ENCODE results near the gene PTGER3.
A peak's percentile ranks its signal among the peaks of the same experiment; 100 is the strongest.
"Not testable (repeated sequence)": the region's sequence is repeated elsewhere in the genome, so short reads cannot be mapped to it uniquely, and the experiment has no call there.

The PTGER3 gene

DNA sequence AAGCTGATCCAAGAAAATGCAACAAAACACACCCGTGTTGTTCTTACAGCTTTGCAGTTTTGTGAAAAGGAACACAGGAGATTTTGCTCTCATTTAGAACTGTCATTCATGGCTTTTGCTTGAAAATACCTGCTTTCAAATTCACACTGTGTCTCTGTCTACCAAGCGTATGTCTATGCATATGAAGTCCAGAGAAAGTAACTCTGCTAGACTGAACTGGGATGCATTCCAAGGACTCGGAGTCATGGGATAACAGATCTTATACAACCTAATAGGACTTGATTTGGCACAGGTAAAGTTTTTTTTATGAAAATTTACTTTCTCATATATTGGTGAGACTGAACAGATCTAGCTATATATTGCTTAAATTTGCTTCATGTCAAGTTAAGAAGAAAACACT is 102.4 kb downstream of the PTGER3 start:
- Histone ChIP-seq H3K36me3 (ENCODE audit: insufficient read depth, low read length) (peaks cover 79% of the 10 kb centered on the region), H3K9me3 (ENCODE audit: low read depth, low read length) (peaks cover 3% of the 10 kb centered on the region; the same call in 1 of the 2 replicates), H3K27ac (peak overlapping the region; percentile 96), H3K9ac (ENCODE audit: insufficient read length) (peak overlapping the region; percentile 9), H3K4me3 (peak overlapping the region; percentile 49)
- no peak for DNase-seq (ENCODE audit: low read depth, low spot score)
- TF ChIP-seq EZH2 (IDR thresholded peaks at IDR 0.05) (no peak), POLR2AphosphoS5 (IDR thresholded peaks at IDR 0.05; ENCODE audit: borderline replicate concordance, low read depth, low read length) (no peak), FOXP2 (optimal IDR thresholded peaks at IDR 0.05; ENCODE audit: control extremely low read depth, extremely low read length, insufficient read depth) (no peak)

- no peak for DNase-seq (ENCODE audit: low read depth, low spot score)
- Histone ChIP-seq H3K9me3 (ENCODE audit: low read depth, low read length) (no peaks in the 10 kb centered on the region), H3K36me3 (ENCODE audit: insufficient read depth, low read length) (peaks cover 74% of the 10 kb centered on the region), H3K9ac (ENCODE audit: insufficient read length) (no peak overlapping the region), H3K4me3 (no peak overlapping the region), H3K27ac (no peak overlapping the region)
- TF ChIP-seq EZH2 (IDR thresholded peaks at IDR 0.05): no peak
- TF ChIP-seq POLR2AphosphoS5 (IDR thresholded peaks at IDR 0.05; ENCODE audit: borderline replicate concordance, low read depth, low read length): no peak
- TF ChIP-seq FOXP2 (optimal IDR thresholded peaks at IDR 0.05; ENCODE audit: control extremely low read depth, extremely low read length, insufficient read depth): no peak
These were observed 106.1 kb downstream of the PTGER3 start for GRCh38 chr1:70941563-70941962.

DNA sequence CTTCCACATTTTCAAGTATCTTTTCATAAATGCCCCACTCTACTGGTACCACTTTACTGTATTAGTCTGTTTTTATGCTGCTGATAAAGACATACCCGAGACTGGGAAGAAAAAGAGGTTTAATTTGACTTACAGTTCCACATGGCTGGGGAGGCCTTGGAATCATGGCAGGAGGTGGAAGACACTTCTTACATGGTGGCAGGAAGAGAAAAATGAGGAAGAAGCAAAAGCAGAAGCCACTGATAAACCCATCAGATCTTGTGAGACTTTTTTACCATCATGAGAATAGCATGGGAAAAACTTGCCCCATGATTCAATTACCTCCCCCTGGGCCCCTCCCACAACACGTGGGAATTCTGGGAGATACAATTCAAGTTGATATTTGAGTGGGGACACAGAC is 107.2 kb downstream of the PTGER3 start:
- not testable (repeated sequence) for H3K9ac ChIP-seq (ENCODE audit: insufficient read length); DNase-seq (ENCODE audit: low read depth, low spot score); H3K4me3 ChIP-seq; H3K27ac ChIP-seq; H3K9me3 ChIP-seq (ENCODE audit: low read depth, low read length)
- peaks cover 80% of the 10 kb centered on the region for H3K36me3 ChIP-seq (ENCODE audit: insufficient read depth, low read length)

DNA sequence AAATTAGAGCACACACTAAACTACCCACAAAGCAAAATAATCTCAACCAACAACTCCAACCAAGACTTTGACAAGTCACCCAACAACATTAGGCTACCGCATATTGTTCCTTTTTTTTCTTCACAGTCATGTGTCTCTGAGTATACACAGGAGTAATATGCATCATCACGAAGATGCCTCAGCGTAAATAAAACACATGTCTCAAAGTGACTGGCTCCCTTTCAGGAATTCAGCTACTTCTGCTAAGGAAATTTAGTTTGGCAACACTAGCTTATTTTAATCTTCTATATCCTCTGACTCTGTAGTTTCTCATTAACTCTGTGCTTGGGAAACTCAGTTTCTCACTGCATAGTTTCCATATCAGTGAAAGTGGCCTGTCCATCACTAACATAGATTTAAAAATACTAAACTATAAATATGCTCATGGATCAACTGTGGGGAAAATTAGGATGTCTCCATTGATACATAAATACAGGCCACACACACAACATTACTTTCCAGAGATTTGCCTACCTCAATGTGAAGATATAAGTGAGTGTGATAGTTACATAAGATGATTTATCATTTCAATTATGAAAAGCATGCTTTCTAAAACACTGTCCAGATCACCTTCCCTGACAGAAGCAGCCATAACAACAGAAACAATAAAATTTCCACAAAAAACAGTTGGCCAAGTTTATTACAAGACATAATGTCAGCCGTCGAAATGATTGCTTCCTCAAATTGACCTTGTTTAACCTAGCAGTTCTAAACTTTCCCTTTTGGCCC is 113.2 kb downstream of the PTGER3 start:
- Histone ChIP-seq H3K27ac (no peak overlapping the region), H3K9me3 (ENCODE audit: low read depth, low read length) (peaks cover 5% of the 10 kb centered on the region; the same call in 1 of the 2 replicates), H3K4me3 (no peak overlapping the region), H3K36me3 (ENCODE audit: insufficient read depth, low read length) (peaks cover 55% of the 10 kb centered on the region), H3K9ac (ENCODE audit: insufficient read length) (no peak overlapping the region)
- TF ChIP-seq FOXP2 (optimal IDR thresholded peaks at IDR 0.05; ENCODE audit: control extremely low read depth, extremely low read length, insufficient read depth) (no peak), POLR2AphosphoS5 (IDR thresholded peaks at IDR 0.05; ENCODE audit: borderline replicate concordance, low read depth, low read length) (no peak), EZH2 (IDR thresholded peaks at IDR 0.05) (no peak)
- no peak for DNase-seq (ENCODE audit: low read depth, low spot score)

DNA sequence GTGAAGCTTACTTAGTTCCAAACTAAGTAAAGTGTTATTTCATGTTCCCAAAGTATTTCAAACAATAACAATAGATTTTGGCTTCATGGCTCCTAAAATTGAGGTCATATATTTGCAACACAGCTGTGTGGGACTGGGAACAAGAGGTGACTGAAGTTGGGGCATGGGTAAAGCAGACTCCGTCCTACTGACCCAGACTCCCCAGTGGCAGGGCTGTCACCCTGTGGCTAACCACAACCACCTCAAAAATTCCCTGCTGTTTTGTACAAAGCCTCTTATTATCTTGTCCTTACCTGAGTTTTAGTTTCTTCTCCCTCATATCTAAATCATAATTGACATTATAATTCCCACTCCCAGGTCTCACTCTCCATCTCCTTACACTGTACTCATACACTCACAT is 117.6 kb downstream of the PTGER3 start:
- peaks cover 59% of the 10 kb centered on the region for H3K36me3 ChIP-seq (ENCODE audit: insufficient read depth, low read length)

GRCh38 chr1:70922196-70922595 is 125.4 kb downstream of the PTGER3 start:
- H3K4me3 ChIP-seq: no peak overlapping the region

More for the DNA sequence above, 117.6 kb downstream of the PTGER3 start:
- Histone ChIP-seq H3K27ac (no peak overlapping the region), H3K4me3 (no peak overlapping the region), H3K9ac (ENCODE audit: insufficient read length) (no peak overlapping the region), H3K9me3 (ENCODE audit: low read depth, low read length) (peaks cover 5% of the 10 kb centered on the region)
- no peak for DNase-seq (ENCODE audit: low read depth, low spot score)
- TF ChIP-seq POLR2AphosphoS5 (IDR thresholded peaks at IDR 0.05; ENCODE audit: borderline replicate concordance, low read depth, low read length) (no peak), EZH2 (IDR thresholded peaks at IDR 0.05) (no peak), FOXP2 (optimal IDR thresholded peaks at IDR 0.05; ENCODE audit: control extremely low read depth, extremely low read length, insufficient read depth) (no peak)

More at GRCh38 chr1:70922196-70922595, 125.4 kb downstream of the PTGER3 start:
- peaks cover 85% of the 10 kb centered on the region for H3K36me3 ChIP-seq (ENCODE audit: insufficient read depth, low read length)
- no peak overlapping the region for H3K27ac ChIP-seq
- DNase-seq (ENCODE audit: low read depth, low spot score): no peak
- H3K9me3 ChIP-seq (ENCODE audit: low read depth, low read length): peaks cover 25% of the 10 kb centered on the region
- TF ChIP-seq EZH2 (IDR thresholded peaks at IDR 0.05) (no peak), POLR2AphosphoS5 (IDR thresholded peaks at IDR 0.05; ENCODE audit: borderline replicate concordance, low read depth, low read length) (no peak), FOXP2 (optimal IDR thresholded peaks at IDR 0.05; ENCODE audit: control extremely low read depth, extremely low read length, insufficient read depth) (no peak)
- no peak overlapping the region for H3K9ac ChIP-seq (ENCODE audit: insufficient read length)

Measured in SK-N-MC (cell line).